HEK293T (cell line): ENCODE measurements around the gene BLOC1S2.

Experiments used
- ARNT ChIP-seq: fragments of 450-650 bp; IDR thresholded peaks from 2 replicates; pipeline ENCODE4 v1.6.1; 2017; ENCODE audit warnings: mild to moderate bottlenecking
- BHLHE40 ChIP-seq: fragments of 450-650 bp; IDR thresholded peaks from 2 replicates; pipeline ENCODE4 v1.6.1; 2016; ENCODE audit warnings: mild to moderate bottlenecking, moderate library complexity, borderline replicate concordance
- ELF4 ChIP-seq: fragments of 450-650 bp; IDR thresholded peaks from 2 replicates; pipeline ENCODE4 v1.6.1; 2017; ENCODE audit warnings: antibody characterized with exemption
- FOXA1 ChIP-seq: fragments of 450-650 bp; IDR thresholded peaks from 2 replicates; pipeline ENCODE4 v1.6.1; 2016; ENCODE audit warnings: mild to moderate bottlenecking
- FOXK2 ChIP-seq: fragments of 450-650 bp; IDR thresholded peaks from 2 replicates; pipeline ENCODE4 v1.6.1; 2016; ENCODE audit warnings: mild to moderate bottlenecking
- FOXM1 ChIP-seq: fragments of 450-650 bp; IDR thresholded peaks from 2 replicates; pipeline ENCODE4 v1.6.1; 2017; ENCODE audit warnings: mild to moderate bottlenecking, borderline replicate concordance
- HDGF ChIP-seq: fragments of 450-650 bp; IDR thresholded peaks from 2 replicates; pipeline ENCODE4 v1.6.1; 2017; ENCODE audit warnings: antibody characterized with exemption, borderline replicate concordance
- LEF1 ChIP-seq: fragments of 450-650 bp; IDR thresholded peaks from 2 replicates; pipeline ENCODE4 v1.6.1; 2017; ENCODE audit warnings: mild to moderate bottlenecking, borderline replicate concordance
- SP1 ChIP-seq: fragments of 450-650 bp; IDR thresholded peaks from 2 replicates; pipeline ENCODE4 v1.6.1; 2017
- TARDBP ChIP-seq: fragments of 450-650 bp; IDR thresholded peaks from 2 replicates; pipeline ENCODE4 v1.6.1; 2016
- ZNF384 ChIP-seq: fragments of 450-650 bp; IDR thresholded peaks from 2 replicates; pipeline ENCODE4 v1.6.1; 2016

DNA sequence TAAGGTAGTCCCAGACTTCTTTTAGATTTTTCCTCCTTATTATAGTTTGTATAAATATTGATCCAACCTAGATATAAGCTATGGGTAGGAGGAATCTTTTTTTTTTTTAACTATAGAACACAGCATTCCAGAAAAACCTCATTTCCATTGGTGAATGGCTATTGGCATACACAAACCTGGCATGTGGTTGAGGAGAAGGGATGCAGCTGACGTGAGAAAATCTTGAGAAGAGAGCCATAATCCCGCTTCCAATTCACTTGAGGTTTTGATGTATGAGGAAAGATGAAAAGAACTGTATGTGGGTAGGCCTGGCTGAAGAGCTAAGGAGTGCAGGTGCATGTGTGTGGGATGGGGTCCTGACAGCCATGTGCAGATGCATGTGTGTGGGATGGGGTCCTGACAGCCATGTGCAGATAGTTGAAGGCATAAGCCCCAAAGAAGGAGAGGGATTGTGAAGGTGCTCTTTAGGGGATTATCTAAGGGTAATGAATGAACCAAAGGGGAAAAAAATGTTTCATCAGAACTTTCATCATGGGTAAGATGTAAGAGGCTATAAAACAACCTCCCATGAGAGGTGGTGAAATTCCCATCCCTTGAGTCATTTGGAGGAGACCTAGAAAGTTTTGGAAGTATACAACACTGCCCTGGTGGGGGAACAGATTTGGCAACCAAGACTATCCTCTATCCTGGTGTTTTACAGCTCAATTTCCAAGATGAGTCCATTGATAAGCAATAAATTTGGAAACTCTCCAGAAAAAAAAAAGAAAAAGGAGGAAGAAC is 47.4 kb upstream of the BLOC1S2 start:
- TF ChIP-seq HDGF (no peak), SP1 (no peak), ZNF384 (no peak), FOXM1 (no peak), FOXA1 (no peak), TARDBP (no peak), BHLHE40 (no peak), LEF1 (no peak), ELF4 (no peak), ARNT (no peak), FOXK2 (no peak)
